Measurements from ENCODE around the gene PCMTD2.

DNA sequence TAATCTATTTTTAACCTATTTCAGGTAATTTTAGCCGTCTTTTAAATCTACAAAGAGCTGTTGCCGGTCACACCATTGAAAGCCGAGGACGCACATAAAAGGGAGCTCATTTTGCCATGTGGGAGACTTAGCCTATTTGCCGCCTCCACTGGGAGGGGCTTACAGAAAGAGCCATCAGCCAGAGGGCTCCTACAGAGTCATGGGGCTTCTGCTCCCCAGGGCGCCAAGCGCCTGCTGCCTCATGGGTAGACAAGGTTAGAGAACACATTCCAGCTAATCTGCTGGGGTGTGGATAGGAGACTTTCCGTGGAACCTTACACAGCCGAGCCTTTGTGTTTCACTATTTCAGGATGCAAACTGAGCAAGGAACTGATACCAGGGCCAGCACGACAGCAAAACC lies 12.6 kb downstream of the PCMTD2 start:
- TF ChIP-seq, protein P1, sequence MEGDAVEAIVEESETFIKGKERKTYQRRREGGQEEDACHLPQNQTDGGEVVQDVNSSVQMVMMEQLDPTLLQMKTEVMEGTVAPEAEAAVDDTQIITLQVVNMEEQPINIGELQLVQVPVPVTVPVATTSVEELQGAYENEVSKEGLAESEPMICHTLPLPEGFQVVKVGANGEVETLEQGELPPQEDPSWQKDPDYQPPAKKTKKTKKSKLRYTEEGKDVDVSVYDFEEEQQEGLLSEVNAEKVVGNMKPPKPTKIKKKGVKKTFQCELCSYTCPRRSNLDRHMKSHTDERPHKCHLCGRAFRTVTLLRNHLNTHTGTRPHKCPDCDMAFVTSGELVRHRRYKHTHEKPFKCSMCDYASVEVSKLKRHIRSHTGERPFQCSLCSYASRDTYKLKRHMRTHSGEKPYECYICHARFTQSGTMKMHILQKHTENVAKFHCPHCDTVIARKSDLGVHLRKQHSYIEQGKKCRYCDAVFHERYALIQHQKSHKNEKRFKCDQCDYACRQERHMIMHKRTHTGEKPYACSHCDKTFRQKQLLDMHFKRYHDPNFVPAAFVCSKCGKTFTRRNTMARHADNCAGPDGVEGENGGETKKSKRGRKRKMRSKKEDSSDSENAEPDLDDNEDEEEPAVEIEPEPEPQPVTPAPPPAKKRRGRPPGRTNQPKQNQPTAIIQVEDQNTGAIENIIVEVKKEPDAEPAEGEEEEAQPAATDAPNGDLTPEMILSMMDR (conservative IDR thresholded peaks at IDR 0.05; ENCODE audit: low read depth, low read length) = no peak
- no peak for TF ChIP-seq EZH2phosphoT487 (IDR thresholded peaks at IDR 0.05; ENCODE audit: borderline replicate concordance, low read length)
